NOMO-1 treated with dmso at 0.1 percent for 144 hours (cell line): ENCODE data around the gene PPP1R3A.

Source experiments
- DNase-seq: peaks from one replicate; lab custom pipeline; 2025; ENCODE audit not compliant: unreplicated experiment; lab: John Stamatoyannopoulos, UW

PPP1R3A gene

DNA sequence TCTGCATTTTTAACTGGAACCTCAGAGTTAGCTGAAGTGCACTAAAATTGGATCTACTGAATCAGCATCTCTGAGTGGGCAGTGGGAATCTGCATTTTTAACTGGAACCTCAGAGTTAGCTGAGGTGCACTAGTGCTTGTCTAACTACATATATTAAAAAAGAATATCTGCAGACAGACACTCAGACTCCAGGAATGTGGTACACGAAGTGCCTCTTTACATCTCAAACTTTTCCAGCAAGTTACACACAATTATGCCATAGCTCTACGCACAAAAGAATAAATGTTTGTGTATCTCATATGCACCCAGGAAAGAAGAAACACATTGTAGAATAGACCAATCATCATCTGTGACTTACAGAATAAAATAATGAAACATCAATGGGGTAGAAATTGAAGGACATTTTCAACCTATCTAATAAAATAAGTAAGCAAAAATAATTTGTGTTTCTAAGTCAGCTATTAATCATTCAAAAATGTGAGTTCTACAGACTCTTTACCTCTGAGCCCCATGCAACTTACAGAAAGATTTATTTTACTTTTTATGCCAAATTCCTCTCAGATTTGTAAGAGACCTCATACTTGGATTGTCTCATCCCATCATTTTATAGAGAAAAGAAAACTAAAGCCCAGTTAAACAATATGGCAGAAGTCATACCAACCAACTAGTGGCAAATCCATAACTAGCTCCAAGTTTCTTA, 28.3 kb downstream of the PPP1R3A start:
- DNase-seq: no peak

DNA sequence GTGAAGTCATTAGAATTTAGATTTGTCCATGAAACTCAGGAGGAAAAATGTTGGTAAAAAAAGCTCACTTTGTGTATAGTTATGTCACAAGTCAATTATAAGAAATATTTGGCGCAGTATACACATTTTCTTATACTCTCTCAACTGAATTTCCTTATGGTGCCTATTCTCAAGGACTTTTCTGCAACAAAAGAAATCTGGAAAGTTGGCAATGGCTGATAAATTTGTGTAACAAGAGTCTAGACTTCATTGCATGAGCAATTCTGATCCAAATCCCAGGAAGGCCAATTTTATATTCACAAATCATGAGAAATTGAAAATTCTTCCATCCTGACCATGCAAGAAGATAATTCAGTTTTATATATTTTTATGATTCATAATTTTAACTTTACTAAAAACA, 35.7 kb downstream of the PPP1R3A start:
- no peak for DNase-seq

DNA sequence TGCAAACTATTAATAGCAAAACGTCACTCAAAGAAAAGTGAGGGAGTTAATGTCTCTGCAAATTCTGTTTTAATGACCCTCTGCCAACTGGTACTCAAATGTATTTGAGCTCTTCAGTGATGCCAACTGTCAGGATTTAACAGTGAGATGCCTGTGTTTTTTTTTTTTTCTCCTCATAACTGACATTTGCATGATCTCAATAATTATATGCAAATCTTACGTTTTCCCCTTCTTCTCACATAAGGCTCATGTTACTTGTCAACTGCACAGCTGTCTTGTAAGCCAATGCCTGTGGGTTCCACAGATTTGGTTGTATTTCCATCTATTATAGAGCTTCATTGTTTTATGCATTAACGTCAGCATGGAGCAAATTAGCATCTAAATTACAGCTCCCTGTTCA, 38.2 kb downstream of the PPP1R3A start:
- no peak for DNase-seq

DNA sequence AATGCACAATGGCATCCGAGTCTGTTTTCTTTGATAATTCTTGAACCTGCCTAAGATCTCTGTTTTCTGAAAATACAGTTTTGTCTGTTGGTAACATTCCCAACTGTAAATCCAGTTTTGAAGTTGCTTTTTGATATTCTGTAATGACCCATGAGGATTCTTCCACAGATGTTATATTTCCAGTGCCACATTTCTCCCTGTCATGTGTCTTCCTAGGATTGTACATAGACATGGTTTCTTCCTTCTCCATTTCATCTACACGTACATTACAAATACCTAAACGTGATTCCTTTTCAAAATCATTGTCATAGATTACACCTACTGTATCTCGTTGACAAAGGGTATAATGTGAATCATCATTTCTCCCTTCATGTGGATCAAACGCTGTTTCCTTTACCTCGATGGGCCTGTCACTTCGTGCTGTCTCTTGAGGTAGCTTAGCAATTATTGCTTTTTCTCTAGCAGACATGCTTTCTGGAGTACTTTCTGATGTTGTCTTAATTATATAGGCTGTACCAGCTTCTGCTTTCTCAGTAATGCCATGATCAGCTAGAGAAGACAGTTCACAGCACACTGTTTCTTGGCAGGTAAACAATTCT, 40.3 kb downstream of the PPP1R3A start:
- no peak for DNase-seq

DNA sequence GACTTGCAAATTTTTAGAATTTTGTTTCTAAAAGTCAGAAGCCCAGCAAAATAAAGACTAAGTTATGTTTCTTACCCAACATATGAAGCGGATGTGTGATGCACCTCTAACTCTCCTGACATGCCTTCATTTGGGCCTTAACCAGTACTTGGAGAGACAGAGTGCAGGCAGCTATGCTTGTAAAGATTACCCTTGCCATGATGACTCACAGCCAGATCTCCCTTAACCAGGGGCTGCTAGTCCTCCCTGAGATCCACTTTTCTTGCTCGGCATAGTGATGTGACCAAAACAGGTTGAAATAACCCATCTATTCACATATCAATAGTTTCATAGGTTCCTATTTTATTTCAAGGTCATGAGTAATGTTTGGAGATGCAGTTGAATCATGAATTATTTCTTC, 43.6 kb downstream of the PPP1R3A start:
- no peak for DNase-seq

DNA sequence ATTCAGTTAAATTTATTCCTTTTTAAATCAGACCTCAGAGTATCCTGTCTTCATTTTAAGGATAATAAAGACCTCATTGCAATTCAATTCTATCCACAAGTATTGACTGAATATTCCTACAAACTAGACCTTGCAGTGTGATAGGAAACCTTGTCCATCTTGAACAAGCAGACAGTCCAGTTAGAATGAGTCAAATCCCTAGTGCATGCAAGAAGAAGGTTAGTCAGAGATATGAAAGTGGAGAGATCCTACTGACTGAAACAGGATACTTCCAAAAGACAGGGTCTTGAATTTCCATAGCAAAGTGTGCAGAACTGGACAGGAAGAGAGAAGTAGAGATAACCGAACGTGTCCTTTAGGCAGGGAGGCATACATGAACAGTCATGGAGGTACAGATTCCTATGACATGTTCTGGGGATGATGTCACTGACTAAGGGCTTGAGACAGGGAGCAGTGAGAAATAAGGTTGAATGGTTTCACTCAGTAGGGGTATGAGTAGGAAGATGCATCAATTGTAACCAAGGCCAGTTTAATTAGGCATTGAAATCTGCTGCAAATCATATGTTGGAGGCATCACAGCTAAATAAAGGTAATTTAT, 45.2 kb downstream of the PPP1R3A start:
- DNase-seq: no peak

DNA sequence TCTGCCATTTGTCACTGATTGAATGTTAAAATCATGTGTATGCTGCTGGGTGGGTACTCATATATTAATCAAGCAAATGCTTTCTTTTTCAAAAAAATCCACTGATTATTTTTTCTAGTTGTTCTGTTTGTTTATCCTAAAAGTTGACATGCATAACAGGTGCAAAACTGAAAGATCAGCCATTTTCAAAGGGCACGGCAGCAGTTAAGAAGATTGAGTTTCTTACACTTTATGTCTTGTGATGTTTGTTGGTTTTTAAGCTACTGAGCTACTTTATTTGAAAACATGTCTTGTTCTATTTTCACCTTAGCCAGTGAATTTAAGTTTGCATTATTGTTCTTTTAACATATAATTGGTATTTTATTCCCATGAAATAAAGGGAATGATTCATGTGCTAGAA, 45.8 kb downstream of the PPP1R3A start:
- DNase-seq: no peak

DNA sequence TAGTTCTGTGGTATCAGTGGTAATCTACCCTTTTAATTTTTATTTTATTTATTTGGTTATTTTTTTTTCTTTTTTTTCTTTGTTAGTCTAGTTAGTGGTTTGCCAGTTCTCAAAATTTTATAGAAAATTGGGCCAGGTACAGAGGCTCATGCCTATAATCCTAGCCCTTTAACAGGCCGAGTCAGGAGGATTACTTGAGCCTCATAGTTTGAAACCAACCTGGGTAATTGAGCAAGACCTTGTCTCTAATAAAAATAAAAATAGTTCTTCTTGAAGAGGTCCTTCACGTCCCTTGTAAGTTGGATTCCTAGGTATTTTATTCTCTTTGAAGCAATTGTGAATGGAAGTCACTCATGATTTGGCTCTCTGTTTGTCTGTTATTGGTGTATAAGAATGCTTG, 51.5 kb downstream of the PPP1R3A start:
- DNase-seq: no peak

DNA sequence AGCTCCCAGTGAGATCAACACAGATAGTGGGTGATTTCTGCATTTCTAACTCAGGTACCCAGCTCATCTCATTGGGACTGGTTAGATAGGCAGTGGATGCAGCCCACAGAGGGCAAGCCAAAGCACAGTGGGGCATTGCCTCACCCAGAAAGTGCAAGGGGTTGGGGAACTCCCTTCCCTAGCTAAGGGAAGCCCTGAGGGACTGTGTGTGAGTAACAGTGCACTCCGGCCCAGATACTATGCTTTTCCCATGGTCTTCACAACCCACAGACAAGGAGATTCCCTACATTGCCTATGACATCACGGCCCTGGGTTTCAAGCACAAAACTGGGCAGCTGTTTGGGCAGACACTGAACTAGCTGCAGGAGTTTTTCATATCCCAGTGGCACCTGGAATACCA, 62.8 kb downstream of the PPP1R3A start:
- DNase-seq: no peak

DNA sequence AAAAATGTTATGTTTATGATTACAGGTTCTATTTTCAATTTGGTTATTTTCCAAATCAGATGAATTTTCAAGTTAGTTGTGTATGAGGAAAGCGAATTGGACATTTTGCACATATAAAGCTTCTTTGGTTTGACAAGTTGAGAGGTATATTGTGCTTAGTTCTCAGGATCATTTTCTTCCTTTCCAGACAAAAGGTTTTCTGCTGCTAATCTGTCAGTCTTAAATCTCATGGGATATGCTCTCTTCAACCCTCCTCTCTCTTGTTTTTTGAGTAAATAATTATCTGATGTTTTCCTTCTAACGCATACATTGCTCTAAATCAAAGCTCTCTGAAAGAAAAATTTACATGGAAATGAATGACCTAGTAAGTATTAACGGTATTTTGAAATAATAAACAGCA, 77.9 kb downstream of the PPP1R3A start:
- DNase-seq: no peak

DNA sequence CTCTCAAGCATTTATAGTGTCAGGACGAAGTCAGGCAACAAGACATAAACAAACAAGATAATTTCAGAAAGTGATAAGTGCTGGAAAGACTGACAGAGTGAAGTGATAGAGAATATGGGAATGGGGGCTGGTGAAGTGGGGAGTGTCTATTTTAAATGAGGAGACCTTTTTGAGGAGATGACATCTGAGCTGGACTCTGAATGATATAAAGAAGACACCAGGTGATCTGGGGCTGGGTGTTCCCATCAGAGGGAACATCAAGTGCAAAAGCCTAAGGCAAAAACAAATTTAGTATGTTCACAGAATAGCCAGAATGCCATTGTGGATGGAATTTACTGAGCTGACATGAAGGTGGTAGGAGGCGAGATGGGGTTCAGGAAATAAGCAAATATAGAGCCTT, 83.4 kb downstream of the PPP1R3A start:
- no peak for DNase-seq

DNA sequence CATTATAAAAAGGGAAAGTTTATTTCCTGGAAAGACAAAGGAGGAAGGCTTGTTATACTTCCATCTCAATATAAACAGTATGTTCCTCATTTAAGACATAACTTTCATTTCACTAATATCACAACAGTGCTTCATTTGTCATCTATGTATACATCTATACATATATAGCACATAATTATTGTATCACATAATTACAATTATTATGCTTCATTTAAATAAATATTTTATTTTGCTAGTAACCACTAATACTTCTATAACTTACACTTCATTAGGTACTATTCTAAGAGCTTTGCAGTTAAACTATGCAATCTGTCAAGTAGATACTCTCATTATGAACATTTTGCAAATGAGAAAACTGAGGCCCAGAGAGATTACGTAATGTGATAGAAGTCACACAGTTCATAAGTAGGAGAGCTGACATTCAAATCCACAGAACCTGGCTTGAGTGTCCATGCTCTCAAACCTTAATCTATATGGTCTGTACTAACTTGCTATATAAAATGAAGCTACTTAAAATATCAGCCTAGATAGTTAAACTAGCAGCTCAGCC, 86.5 kb downstream of the PPP1R3A start:
- DNase-seq: no peak

DNA sequence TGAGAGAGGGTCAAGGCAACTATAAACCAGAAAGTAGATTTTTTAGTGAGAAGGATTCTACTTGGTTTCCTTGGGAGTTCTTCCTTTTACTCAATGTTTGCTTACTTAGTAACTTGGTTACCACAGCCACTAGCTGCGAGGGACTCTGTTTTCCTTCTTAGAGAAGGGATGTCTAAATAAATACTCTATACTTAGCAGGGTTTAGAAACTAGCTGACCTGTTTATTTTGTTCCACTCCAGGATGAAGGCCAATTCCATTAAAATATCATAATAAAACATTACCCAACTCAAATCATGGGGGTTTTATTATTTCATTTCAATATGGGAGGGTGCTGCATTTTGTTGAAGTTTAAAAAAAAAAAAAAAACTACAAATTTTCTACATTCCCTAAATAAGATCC, 87.3 kb downstream of the PPP1R3A start:
- no peak for DNase-seq

DNA sequence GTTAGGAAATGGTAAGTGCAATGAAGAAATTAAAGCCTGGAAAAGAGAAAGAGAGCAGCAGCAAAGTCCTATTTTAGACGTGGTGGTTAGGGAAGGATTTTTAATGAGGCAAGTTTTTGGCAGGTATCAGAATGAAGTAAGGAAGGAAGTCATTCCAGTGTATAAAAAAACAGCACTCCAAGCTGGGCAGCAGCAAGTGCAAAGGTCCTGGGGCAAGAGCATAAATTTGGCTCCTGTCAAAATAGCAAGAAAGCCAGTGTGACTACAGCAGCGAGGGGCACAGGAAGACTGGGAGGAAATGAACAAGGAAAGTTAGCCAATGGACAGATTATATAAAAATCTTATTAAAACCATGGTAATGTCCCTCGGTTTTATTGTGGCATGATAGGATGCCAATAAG, 90.2 kb downstream of the PPP1R3A start:
- DNase-seq: no peak
